HG03565 (cell line): ENCODE results near the gene OR5C1.
"Not testable (repeated sequence)": the region's sequence is repeated elsewhere in the genome, so short reads cannot be mapped to it uniquely, and the experiment has no call there.

Experiments used
- ATAC-seq: cut with Tn5 transposase; IDR thresholded peaks from one replicate; pipeline ENCODE4 v1.9.1; 2021; ENCODE audit warnings: mild to moderate bottlenecking, moderate library complexity; ENCODE audit not compliant: unreplicated experiment

The OR5C1 gene

DNA sequence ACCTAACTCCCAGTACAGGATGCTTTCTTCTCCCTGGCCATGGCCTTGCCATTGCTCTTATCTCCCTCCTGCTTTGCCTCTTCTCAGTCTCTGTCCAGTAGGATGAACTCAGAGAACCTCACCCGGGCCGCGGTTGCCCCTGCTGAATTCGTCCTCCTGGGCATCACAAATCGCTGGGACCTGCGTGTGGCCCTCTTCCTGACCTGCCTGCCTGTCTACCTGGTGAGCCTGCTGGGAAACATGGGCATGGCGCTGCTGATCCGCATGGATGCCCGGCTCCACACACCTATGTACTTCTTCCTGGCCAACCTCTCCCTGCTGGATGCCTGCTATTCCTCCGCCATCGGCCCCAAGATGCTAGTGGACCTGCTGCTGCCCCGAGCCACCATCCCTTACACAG lies at the start of gene OR5C1:
OR5C1 (plus strand) TSS at position 103 of the 400 bp plus-strand sequence; CDS start at position 103, 0 bp downstream.
- no peak for ATAC-seq

DNA sequence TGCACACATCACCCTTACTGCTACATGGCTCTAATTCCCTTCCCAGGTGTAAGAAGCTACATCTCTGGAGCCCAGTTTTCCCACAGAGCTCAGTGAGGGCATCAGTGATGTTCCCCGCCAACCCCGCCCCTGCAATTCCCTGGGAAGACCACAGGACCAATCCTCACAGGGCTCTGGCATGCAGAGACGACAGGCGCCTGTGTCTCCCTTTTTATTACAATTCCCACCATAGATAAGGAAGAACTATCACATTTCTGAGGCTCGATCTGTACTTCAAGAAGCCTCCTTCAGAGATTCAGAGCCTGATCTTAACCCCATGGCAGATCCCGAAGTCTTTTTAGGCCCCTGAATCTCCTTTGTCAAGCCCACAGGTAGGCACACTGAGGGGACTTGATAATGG lies 46.7 kb upstream of the OR5C1 start, which contains the start of gene OR1L6:
OR1L6 (plus strand) TSS at position 301 of the 400 bp plus-strand sequence. CDS start 7,545 bp downstream, outside the sequence.
- no peak for ATAC-seq

DNA sequence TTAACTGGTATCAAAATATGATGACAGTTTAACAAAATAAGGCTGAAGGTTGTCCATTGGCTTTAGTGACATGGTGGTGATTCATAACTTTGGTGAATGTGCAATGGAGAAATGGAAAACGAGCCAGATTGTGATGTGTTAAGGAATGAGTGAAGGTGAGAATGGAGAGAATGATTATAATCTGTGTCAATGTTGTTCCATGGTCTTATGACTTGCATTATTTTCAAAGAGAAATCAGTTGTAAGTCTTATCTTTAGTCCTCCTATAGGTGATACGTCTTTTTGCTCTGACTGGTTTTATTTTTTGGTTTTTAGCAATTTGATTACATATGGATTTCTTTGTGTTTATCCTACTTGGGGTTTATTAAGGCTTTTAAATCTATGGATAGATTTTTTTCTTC lies 33.9 kb upstream of the OR5C1 start:
- no peak for ATAC-seq

DNA sequence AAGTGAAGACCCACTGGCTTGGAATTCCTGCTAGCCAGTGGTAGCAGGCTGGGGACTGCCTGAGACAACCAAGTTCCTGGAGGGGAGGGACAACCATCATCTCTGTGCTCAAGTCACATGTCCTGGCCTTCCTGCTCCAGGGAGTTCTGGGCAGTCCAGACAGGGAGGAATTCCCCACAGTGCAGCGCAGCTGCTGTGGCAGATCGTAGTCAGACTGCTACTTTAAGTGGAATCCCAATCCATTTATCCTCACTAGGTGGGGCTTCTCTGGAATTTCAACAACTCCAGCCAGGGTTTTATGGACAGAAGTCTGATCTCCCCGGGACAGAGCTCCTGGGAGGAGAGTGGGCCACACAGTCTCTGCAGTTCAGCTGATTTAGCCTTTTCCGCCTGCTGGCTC lies 20.9 kb upstream of the OR5C1 start:
- no peak for ATAC-seq

DNA sequence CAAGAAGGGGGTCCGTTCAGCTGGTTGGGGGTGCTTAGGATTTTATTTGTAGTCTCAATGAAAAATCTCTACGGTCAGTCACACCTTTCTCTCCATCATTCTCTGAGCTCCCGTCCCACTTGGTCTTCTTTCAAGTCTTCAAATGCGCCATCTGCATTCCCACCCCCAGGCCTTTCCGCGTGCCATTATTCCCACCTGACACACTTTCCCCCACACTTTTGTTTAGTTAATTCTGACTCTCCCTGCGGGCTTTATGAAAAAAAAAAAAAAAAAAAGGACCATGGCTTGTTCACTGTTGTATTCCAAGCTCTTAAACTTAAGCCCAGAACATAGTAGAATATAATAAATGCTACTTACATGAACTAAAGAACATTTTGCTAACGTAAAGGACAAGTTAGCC lies 11.7 kb upstream of the OR5C1 start:
- no peak for ATAC-seq

DNA sequence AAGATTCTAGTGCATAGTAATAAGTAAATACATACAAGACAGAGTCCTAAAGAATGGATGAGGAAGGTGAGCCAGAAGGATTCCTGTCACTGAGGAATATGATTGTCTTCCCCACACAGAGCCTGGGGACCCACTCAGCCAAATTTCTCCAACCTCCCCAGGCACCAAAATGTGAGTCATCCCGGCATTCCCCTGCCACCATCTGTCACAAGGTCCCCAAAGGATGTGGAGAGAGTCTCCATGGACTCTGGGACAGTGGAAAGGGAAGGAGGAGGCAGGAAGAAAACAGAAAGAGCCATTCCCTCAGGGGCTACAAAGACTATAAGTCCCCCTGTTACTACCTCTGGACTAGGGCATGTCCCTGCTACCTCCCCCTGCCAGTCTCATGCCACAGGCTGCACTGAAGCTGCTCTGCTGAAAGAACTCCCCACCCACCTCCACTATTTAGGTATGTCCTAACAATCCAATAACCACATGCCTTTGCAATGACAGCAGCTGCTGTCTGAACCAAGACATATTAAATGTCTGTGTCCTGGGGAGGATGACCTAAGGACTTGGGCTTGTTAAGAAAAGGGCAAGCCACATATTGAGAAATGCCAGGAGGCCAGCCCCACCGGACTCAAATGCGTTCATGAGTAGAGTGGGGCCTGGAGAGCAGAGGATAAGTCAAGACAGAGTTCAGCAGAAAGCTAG lies 10.7 kb upstream of the OR5C1 start:
- no peak for ATAC-seq

DNA sequence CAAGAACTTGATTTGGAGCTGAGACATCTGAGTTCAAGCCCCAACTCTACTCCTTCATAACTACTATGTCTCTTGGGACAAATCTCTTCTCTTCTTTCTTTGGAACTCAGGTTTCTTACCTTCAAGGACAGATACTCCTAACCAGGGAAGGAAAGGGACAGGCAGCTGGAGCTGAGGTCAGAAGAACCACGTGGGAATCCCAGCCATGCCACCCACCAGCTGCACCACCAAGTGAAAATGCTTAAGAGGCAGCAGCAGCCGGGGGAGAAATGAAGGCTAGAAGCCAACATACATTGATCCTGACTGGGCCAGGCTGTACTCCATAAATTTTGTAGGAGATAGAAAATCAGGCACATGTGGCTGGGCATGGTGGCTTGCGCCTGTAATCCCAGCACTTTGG lies 9.6 kb upstream of the OR5C1 start:
- ATAC-seq, result no peak

DNA sequence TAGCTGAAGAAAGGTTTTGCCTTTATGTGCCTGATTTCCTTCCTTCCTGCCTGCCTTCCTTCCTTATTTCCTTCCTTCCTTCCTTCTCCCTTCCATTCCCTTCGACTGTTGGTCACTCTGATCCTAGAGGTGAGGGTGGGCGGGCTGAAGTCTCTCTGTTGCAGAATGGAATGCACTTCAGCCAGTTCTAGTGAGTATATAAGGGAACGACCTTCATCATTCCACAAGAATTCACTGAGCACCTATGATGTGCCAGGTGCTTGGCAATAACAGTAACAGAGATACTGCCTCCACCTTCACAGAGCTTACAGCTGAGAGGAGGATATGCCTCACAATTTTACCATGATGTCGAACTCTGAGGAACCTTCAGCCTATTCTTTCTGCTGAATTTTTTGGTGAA lies 8.7 kb upstream of the OR5C1 start:
- no peak for ATAC-seq

DNA sequence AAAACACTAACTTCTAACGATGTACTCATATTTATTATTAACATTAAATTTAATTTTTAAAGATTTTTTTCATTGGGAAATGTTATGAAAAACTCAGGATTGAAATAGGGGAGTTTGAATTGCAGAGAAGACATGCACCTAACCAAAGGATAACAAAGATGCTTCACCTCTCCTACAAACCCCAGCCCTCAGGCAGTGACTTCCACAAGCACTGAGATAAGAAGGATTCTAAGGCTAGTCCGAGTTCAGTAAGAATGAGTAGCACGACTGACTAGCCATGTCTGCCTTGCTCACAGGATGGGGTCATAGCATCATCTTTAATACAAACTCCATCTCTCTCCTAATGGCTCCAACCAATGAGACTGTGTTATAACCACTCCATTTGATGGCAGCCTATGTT lies 7.1 kb upstream of the OR5C1 start:
- no peak for ATAC-seq

DNA sequence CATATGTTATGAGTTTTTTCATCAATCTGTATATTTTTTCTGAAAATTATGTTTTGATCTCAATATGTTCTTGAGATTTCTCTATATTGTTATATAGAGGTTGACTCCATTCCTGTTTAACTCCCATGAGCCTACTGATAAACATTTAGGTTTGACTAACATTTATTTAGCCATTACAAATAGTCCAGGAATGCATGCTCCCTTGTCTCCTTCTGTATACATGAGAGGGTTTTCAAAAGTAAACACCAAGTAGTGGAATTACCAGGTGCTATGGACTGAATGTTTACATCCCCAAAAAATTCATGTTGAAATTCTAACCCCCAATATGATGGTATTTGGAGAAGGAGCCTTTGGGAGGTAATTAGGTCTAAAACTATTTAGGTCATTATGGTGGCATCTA lies 3.5 kb upstream of the OR5C1 start:
- no peak for ATAC-seq

DNA sequence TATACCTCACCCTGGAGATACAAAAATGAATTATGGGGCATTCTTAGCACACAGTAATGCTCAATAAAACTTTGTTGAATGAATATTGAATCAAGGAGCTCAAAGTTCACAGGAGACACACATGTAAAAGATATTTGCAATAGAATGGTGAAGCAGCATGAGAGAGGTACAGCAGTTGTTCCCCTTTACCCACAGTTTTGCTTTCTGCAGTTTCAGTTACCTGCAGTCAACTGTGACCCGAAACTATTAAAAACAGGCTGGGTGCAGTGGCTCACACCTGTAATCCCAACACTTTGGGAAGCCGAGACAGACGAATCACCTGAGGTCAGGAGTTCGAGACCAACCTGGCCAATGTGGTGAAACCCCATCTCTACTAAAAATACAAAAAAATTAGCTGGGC lies 2.4 kb upstream of the OR5C1 start:
- ATAC-seq, result no peak

DNA sequence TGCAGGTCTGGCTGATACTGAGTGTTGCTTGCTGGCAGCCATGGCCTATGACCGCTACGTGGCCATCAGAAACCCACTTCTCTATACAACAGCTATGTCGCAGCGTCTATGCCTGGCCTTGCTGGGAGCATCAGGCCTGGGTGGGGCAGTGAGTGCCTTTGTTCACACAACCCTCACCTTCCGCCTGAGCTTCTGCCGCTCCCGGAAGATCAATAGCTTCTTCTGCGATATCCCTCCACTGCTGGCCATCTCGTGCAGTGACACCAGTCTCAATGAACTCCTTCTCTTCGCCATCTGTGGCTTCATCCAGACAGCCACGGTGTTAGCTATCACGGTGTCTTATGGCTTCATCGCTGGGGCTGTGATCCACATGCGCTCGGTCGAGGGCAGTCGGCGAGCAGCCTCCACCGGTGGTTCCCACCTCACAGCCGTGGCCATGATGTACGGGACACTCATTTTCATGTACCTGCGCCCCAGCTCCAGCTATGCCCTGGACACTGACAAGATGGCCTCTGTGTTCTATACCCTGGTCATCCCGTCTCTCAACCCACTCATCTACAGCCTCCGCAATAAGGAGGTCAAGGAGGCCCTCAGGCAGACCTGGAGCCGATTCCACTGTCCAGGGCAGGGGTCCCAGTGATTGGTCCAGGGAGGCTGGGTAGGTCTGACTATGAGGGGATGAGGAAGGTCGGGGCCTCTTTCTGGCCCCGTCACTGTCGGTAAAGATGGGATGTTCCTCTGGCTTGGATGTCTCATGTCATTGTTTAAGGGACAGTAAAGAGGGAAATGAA lies 718 bp downstream of the OR5C1 start:
- no peak for ATAC-seq

DNA sequence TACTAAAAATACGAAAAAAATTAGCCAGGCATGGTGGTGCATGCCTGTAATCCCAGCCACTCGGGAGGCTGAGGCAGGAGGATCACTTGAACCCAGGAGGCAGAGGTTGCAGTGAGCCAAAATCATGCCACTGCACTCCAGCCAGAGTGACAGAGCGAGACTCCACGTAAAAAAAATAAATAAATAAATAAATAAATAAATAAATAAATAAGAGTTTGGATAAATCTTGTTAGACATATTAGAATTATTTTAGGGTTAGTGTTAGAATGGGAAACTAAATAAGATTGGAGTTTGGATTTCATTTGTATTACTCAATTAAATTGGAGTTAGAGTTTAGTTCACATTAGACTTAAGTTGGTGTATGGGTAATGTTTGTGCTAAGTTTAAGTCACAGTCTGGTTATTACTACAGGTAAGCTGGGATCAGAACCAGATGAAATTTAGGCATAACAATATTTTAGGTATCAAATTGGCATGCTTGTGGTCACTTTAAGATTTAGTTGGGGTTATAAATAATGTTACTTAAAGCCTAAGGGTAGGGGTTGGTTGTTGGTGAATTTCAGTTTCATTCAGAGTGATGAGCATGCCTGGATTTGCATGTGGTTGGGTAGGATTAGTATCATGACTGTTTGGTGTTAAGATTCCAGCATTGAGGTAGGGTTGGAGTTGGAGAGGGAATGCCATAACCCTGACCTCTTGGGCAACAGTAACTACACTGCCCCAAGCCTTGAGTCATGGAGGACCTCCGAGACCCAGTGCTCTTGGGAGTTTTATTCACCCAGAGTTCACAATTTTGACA lies 3.3 kb downstream of the OR5C1 start:
- no peak for ATAC-seq

DNA sequence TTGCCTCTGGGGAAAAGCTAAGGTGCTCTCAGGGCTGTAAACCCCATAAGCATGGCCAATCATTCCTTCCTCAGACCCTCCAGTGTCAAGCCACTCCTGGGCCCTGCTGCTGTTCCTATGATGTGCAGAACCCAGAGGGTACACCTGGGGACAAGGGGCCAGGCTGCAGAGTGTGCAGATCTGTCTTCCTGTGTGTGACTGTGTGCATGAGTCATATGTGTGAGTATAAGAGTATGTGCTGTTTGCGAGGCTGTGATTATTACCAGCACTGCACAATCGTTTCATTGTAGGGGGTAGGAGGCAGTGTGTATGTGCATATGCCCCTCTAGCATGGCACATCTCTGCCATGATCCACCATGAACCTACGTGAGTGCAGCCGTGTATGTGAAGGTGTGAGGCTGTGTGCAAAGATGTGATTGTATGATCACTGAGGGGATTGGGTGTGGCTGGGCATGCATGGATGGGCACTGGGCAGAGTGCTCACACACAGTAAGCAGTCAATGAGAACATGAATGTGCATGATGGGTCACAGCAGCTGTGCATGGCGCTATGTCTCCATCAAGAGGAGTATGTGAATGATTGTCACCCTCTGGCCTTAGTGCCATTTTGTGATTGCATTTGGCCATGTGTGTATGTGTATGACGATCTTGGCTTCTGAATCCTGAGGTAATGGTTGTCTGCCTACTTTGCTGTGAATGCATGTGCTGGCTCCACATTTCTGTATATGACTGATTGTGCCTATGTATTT lies 8.8 kb downstream of the OR5C1 start:
- ATAC-seq, result no peak

DNA sequence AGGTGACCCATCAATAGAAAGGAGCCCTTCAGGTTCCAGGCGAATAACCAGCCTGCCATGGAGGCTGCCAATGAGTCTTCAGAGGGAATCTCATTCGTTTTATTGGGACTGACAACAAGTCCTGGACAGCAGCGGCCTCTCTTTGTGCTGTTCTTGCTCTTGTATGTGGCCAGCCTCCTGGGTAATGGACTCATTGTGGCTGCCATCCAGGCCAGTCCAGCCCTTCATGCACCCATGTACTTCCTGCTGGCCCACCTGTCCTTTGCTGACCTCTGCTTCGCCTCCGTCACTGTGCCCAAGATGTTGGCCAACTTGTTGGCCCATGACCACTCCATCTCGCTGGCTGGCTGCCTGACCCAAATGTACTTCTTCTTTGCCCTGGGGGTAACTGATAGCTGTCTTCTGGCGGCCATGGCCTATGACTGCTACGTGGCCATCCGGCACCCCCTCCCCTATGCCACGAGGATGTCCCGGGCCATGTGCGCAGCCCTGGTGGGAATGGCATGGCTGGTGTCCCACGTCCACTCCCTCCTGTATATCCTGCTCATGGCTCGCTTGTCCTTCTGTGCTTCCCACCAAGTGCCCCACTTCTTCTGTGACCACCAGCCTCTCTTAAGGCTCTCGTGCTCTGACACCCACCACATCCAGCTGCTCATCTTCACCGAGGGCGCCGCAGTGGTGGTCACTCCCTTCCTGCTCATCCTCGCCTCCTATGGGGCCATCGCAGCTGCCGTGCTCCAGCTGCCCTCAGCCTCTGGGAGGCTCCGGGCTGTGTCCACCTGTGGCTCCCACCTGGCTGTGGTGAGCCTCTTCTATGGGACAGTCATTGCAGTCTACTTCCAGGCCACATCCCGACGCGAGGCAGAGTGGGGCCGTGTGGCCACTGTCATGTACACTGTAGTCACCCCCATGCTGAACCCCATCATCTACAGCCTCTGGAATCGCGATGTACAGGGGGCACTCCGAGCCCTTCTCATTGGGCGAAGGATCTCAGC lies 11.6 kb downstream of the OR5C1 start, which contains the start of gene OR1K1:
OR1K1 (plus strand) TSS at position 58 of the 995 bp plus-strand sequence; CDS start at position 58, 0 bp downstream.
- no peak for ATAC-seq

DNA sequence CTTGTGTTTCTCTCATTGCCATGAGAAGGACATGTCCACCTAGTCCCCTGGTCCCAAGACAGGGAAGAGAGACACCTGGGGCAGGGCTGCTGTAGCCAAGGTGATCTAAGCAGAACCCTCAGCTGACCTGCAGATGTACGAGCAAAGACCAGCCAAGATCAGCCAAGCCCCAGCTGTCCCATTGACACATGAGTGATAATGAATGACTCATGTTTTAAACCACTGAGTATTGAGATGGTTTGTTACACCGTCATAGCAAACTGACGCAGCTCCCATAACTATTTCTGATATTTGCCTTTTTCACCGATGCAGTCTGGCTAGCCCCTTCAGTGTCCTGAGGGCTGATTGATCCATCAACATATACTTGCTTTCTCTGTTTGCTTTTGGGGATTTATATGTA lies 17.9 kb downstream of the OR5C1 start:
- no peak for ATAC-seq

DNA sequence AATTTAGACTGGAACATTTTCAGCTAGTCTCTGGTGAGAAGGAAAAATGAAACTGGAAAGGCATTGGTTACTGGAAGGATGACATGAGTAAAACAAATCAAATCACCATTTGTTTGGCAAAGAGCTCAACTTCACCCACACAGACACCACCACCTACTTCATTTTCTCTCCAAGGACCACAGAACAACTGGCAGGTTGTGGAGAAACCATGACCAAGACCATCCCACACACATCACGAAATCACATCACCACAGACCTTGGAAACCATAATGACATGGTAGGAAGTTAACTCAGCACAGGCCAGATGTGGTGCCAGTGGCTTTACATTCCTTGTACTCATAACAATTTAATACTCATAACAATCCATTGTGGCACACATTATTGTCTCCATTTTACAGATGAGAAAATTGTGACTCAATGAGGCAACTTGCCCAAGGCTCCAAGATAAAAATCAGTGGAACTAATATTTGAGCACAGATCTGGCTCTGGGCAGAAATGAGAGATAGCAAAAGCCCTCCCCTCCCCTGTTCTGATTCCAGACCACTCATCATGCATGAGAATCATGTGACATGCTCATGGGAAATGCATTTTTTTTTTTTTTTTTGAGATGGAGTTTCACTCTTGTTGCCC lies 18.7 kb downstream of the OR5C1 start:
- ATAC-seq, result no peak

DNA sequence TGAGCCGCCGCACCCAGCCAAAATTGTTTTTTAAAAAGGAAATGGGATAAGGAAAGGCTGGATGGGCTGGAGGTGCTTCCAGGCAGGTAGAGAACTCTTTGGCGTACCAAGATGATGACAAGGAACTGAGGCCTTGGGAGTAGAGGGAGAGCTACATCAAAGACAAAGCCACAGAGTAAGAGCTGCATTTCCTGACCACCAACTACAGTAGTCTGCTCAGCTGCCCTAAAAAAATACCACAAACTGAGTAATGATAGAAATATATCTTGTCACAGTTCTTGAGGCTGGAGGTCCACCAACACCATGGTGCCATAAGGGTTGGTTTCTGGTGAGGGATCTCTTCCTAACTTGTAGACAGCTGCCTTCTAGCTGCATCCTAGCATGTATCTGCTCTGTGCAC lies 19.4 kb downstream of the OR5C1 start:
- ATAC-seq, result no peak

DNA sequence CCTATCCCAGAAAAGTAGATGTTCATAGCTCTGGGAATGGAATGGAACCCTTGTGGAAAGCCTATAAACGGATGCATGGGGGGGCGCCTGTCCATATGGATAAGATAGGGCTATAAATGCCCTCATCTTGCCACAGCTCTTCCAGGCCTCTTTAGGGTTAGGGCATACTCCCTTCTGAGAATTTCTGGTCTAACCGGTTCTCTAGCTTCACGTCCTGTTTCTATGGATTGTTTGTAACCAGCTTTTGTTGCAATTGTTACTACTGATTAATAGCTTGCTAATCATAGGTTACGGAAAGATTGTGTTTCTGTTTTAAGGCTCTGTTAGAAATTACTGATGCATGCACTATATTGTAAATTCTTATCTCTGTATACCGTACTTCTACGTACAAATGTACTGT lies 20.5 kb downstream of the OR5C1 start:
- not testable (repeated sequence) for ATAC-seq
